SU-DHL-6 (cell line): ENCODE data around the gene LHX6.

ENCODE experiments used
- EZH2phosphoT487 ChIP-seq: fragments of 200-600 bp; sonication (generic), shearing (Covaris generic); conservative IDR thresholded peaks from 2 replicates; pipeline ENCODE4 v1.6.1; 2018; ENCODE audit warnings: mild to moderate bottlenecking, antibody characterized with exemption, low read length, moderate library complexity, mixed read lengths
- TF ChIP-seq, protein P1 (sequence below): fragments of 200-600 bp; sonication (generic); IDR thresholded peaks from one replicate; pipeline ENCODE4 v1.5.1; 2017; ENCODE audit warnings: antibody characterized with exemption, mild to moderate bottlenecking, low read length, moderate library complexity; ENCODE audit not compliant: insufficient read depth, poor library complexity, severe bottlenecking

DNA sequence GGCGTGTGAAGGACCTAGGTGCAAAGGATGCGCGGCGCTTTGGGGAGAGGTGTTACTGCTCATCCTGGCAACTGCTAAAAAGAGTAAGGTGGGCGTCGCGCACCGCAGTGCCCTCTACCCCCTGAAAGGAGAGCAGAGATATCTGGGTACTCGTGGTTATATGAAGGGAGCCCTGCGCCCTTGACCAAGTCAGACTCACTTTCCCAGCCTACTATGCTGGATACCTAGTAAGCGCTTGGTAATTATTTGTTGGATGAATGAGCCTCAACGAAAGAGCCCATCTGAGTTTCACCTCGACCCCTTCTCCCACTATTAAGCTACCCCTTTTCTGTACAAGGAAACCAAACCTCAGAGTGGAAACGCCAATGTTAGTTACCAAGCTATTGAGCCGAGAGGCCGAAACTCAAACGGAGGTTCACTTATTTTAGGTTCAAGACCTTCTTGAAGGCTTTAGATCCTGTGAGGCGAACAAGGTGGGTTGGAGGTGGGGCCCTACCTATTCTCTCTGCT, 8.0 kb downstream of the LHX6 start:
- TF ChIP-seq, protein P1, sequence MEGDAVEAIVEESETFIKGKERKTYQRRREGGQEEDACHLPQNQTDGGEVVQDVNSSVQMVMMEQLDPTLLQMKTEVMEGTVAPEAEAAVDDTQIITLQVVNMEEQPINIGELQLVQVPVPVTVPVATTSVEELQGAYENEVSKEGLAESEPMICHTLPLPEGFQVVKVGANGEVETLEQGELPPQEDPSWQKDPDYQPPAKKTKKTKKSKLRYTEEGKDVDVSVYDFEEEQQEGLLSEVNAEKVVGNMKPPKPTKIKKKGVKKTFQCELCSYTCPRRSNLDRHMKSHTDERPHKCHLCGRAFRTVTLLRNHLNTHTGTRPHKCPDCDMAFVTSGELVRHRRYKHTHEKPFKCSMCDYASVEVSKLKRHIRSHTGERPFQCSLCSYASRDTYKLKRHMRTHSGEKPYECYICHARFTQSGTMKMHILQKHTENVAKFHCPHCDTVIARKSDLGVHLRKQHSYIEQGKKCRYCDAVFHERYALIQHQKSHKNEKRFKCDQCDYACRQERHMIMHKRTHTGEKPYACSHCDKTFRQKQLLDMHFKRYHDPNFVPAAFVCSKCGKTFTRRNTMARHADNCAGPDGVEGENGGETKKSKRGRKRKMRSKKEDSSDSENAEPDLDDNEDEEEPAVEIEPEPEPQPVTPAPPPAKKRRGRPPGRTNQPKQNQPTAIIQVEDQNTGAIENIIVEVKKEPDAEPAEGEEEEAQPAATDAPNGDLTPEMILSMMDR: no peak
- no peak for TF ChIP-seq EZH2phosphoT487
